H9 (cell line): ENCODE results near the gene DMD. TPM values are rescaled to one million over a fixed set of nuclear protein-coding genes. Genes with fewer than 3 reads are reported as not detected.

Experiments
- DNase-seq: peaks from one replicate; pipeline ENCODE4 v3.0.0-alpha.2; 2017
- H2AFZ ChIP-seq: one replicate; pipeline ENCODE4 v1.6.1; 2013; ENCODE audit warnings: mild to moderate bottlenecking, low read length, control low read depth, moderate library complexity
- H2AK5ac ChIP-seq: 2 replicates; pipeline ENCODE4 v1.6.1; 2013; ENCODE audit warnings: low read length, control low read depth, mixed read lengths; ENCODE audit not compliant: insufficient read length
- H2BK120ac ChIP-seq: one replicate; pipeline ENCODE4 v1.6.1; 2013; ENCODE audit warnings: low read depth, mild to moderate bottlenecking, low read length, control low read depth, inconsistent platforms; ENCODE audit not compliant: poor library complexity, severe bottlenecking
- H2BK12ac ChIP-seq: 2 replicates; pipeline ENCODE4 v1.6.1; 2013; ENCODE audit warnings: low read length, control low read depth, mixed read lengths, low read depth; ENCODE audit not compliant: insufficient read length
- H2BK15ac ChIP-seq: 2 replicates; pipeline ENCODE4 v1.6.1; 2013; ENCODE audit warnings: low read depth, low read length, control low read depth
- H2BK20ac ChIP-seq: one replicate; pipeline ENCODE4 v1.6.1; 2013; ENCODE audit warnings: low read depth, mild to moderate bottlenecking, low read length, control low read depth, inconsistent platforms; ENCODE audit not compliant: poor library complexity, severe bottlenecking
- H2BK5ac ChIP-seq: 2 replicates; pipeline ENCODE4 v1.6.1; 2013; ENCODE audit warnings: low read length, control low read depth, mixed read lengths; ENCODE audit not compliant: insufficient read length
- H3K14ac ChIP-seq: 2 replicates; pipeline ENCODE4 v1.6.1; 2013; ENCODE audit warnings: low read length, control low read depth; ENCODE audit not compliant: insufficient read depth
- H3K18ac ChIP-seq: 2 replicates; pipeline ENCODE4 v1.6.1; 2013; ENCODE audit warnings: low read depth, mild to moderate bottlenecking, mixed read lengths, low read length, control low read depth; ENCODE audit not compliant: insufficient read length
- H3K23ac ChIP-seq: 2 replicates; pipeline ENCODE4 v1.6.1; 2013; ENCODE audit warnings: low read length, control low read depth, mixed read lengths, low read depth; ENCODE audit not compliant: insufficient read length
- H3K23me2 ChIP-seq: 2 replicates; pipeline ENCODE4 v1.6.1; 2013; ENCODE audit warnings: low read depth, mild to moderate bottlenecking, mixed read lengths, low read length, control low read depth; ENCODE audit not compliant: insufficient read length, poor library complexity, severe bottlenecking
- H3K27ac ChIP-seq: 2 replicates; pipeline ENCODE4 v1.5.1; 2013; ENCODE audit warnings: low read length, control low read depth, mixed read lengths, low read depth; ENCODE audit not compliant: insufficient read length
- H3K27me3 ChIP-seq: 2 replicates; pipeline ENCODE4 v1.6.1; 2013; ENCODE audit warnings: low read length, control low read depth, inconsistent platforms; ENCODE audit not compliant: insufficient read depth
- H3K4ac ChIP-seq: 2 replicates; pipeline ENCODE4 v1.6.1; 2013; ENCODE audit warnings: low read depth, mild to moderate bottlenecking, control low read depth, inconsistent platforms, low read length, moderate library complexity
- H3K4me1 ChIP-seq: 2 replicates; pipeline ENCODE4 v1.6.1; 2013; ENCODE audit warnings: low read length, control low read depth, inconsistent platforms; ENCODE audit not compliant: insufficient read depth
- H3K4me2 ChIP-seq: 2 replicates; pipeline ENCODE4 v1.6.1; 2013; ENCODE audit warnings: low read length, control low read depth, mixed read lengths; ENCODE audit not compliant: insufficient read length, insufficient read depth
- H3K56ac ChIP-seq: 2 replicates; pipeline ENCODE4 v1.6.1; 2013; ENCODE audit warnings: low read depth, mild to moderate bottlenecking, mixed read lengths, low read length, control low read depth; ENCODE audit not compliant: insufficient read length
- H3K79me1 ChIP-seq: 2 replicates; pipeline ENCODE4 v1.6.1; 2013; ENCODE audit warnings: low read depth, mild to moderate bottlenecking, moderate library complexity, low read length, control low read depth, inconsistent platforms; ENCODE audit not compliant: insufficient read depth, poor library complexity, severe bottlenecking
- H3K79me2 ChIP-seq: 2 replicates; pipeline ENCODE4 v1.6.1; 2013; ENCODE audit warnings: low read length, control low read depth, inconsistent platforms; ENCODE audit not compliant: insufficient read depth
- H3K9ac ChIP-seq: 2 replicates; pipeline ENCODE4 v1.6.1; 2013; ENCODE audit warnings: low read length, control low read depth, mixed read lengths; ENCODE audit not compliant: insufficient read length; ENCODE audit errors: extremely low read depth
- H3K9me3 ChIP-seq: one replicate; pipeline ENCODE4 v1.6.1; 2013; ENCODE audit warnings: low read depth, low read length, inconsistent platforms; ENCODE audit not compliant: control insufficient read depth
- H3T11ph ChIP-seq: one replicate; pipeline ENCODE4 v1.6.1; 2013; ENCODE audit warnings: mild to moderate bottlenecking, low read length, control low read depth, inconsistent platforms
- H4K20me1 ChIP-seq: one replicate; pipeline ENCODE4 v1.6.1; 2013; ENCODE audit not compliant: control insufficient read depth, insufficient read length, insufficient read depth
- H4K5ac ChIP-seq: 2 replicates; pipeline ENCODE4 v1.6.1; 2013; ENCODE audit warnings: low read depth, mild to moderate bottlenecking, mixed read lengths, low read length, control low read depth; ENCODE audit not compliant: insufficient read length
- H4K8ac ChIP-seq: replicated peaks from 2 replicates; pipeline ENCODE4 v1.6.1; 2013; ENCODE audit warnings: low read length, control low read depth, mixed read lengths, low read depth; ENCODE audit not compliant: insufficient read length
- H4K91ac ChIP-seq: 2 replicates; pipeline ENCODE4 v1.6.1; 2013; ENCODE audit warnings: low read depth, mild to moderate bottlenecking, moderate library complexity, mixed read lengths, low read length, control low read depth; ENCODE audit not compliant: insufficient read length
- H3K27ac Mint-ChIP-seq, 3 experiments: 2 replicates in 2 of 3; 3 replicates in 1 of 3; pipeline ENCODE4 v1.8.0; 2020 to 2021; ENCODE audit warnings: mixed read lengths in 3 of 3, mild to moderate bottlenecking in 1 of 3, moderate library complexity in 1 of 3
- H3K27me3 Mint-ChIP-seq: 2 replicates; pipeline ENCODE4 v1.8.0; 2021; ENCODE audit warnings: low read depth, mild to moderate bottlenecking, moderate library complexity, mixed read lengths
- H3K36me3 Mint-ChIP-seq, 3 experiments: 2 replicates in 2 of 3; 3 replicates in 1 of 3; pipeline ENCODE4 v1.8.0; 2020 to 2021; ENCODE audit warnings: low read depth in 3 of 3, mixed read lengths in 3 of 3; ENCODE audit not compliant: insufficient read depth in 1 of 3
- H3K4me1 Mint-ChIP-seq, 2 experiments: 2 replicates each; pipeline ENCODE4 v1.8.0; 2020; ENCODE audit warnings: mixed read lengths in 2 of 2
- H3K4me3 Mint-ChIP-seq, 2 experiments: 2 replicates in 1 of 2; 3 replicates in 1 of 2; pipeline ENCODE4 v1.8.0; 2020 to 2021; ENCODE audit warnings: mild to moderate bottlenecking in 2 of 2, mixed read lengths in 2 of 2, moderate library complexity in 1 of 2
- H3K9me3 Mint-ChIP-seq, 2 experiments: 2 replicates in 1 of 2; 3 replicates in 1 of 2; pipeline ENCODE4 v1.8.0; 2020; ENCODE audit warnings: mild to moderate bottlenecking in 2 of 2, mixed read lengths in 2 of 2, moderate library complexity in 1 of 2
- total RNA-seq: library from RNA; stranded (reverse); gene quantifications from 2 replicates; pipeline ENCODE4 v1.2.1, GENCODE V29; 2021
- TF ChIP-seq, protein P1 (sequence below): fragments of 200-600 bp; sonication (generic); conservative IDR thresholded peaks from 3 replicates; pipeline ENCODE4 v1.8.0; 2021; ENCODE audit warnings: antibody characterized with exemption, mild to moderate bottlenecking

The DMD gene
- total RNA-seq, 1 experiment from 2014 or later = 3.8 TPM

DNA sequence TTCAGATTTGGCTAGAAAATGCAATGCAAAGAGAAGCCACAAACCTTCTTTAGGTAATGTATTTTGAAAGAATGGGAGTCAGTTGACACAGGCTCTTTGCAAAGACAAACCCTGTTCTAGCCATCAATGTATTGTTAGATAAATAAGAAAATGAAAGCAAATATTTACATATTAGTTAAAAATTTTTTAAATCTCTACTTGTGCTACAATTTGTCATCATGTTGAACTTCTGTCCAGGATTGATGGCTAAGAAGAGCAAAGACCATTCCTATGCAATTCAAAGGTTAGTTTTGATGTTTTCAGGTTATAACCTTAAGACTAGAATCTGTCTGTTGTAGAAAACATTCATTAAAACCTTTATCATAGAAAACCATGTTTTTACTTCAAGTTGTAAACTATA is 1350.7 kb downstream of the DMD start:
- no peak overlapping the region for H3K27ac Mint-ChIP-seq
- H2BK5ac ChIP-seq = no peak overlapping the region
- H4K91ac ChIP-seq = no peak overlapping the region
- H2BK12ac ChIP-seq = no peak overlapping the region
- H2BK120ac ChIP-seq = no peak overlapping the region
- H3K9ac ChIP-seq = no peak overlapping the region
- H4K5ac ChIP-seq = no peak overlapping the region
- no peak overlapping the region for H3K4me3 Mint-ChIP-seq
- no peak overlapping the region for H2AFZ ChIP-seq
- peaks cover 0 to 2% (median 0%) of the 10 kb centered on the region in 3 experiments; a peak in 2 of 7 replicates for H3K36me3 Mint-ChIP-seq
- no peak overlapping the region for H3K14ac ChIP-seq
- no peaks in the 10 kb centered on the region for H3K27me3 Mint-ChIP-seq
- H3K9me3 Mint-ChIP-seq = peaks cover 42 to 55% of the 10 kb centered on the region in 2 experiments
- no peak for DNase-seq
- H3K27ac ChIP-seq = no peak overlapping the region
- H2BK15ac ChIP-seq = no peak overlapping the region
- no peak overlapping the region for H3K23ac ChIP-seq
- no peaks in the 10 kb centered on the region; a peak in 1 of 4 replicates for H3K4me1 Mint-ChIP-seq
- no peaks in the 10 kb centered on the region for H3K23me2 ChIP-seq
- H3K4me2 ChIP-seq = no peak overlapping the region
- H2BK20ac ChIP-seq = no peak overlapping the region
- no peak overlapping the region for H3K56ac ChIP-seq
- no peak overlapping the region for H3K18ac ChIP-seq
- H3K4ac ChIP-seq = no peak overlapping the region
- no peaks in the 10 kb centered on the region for H3K27me3 ChIP-seq
- TF ChIP-seq, protein P1, sequence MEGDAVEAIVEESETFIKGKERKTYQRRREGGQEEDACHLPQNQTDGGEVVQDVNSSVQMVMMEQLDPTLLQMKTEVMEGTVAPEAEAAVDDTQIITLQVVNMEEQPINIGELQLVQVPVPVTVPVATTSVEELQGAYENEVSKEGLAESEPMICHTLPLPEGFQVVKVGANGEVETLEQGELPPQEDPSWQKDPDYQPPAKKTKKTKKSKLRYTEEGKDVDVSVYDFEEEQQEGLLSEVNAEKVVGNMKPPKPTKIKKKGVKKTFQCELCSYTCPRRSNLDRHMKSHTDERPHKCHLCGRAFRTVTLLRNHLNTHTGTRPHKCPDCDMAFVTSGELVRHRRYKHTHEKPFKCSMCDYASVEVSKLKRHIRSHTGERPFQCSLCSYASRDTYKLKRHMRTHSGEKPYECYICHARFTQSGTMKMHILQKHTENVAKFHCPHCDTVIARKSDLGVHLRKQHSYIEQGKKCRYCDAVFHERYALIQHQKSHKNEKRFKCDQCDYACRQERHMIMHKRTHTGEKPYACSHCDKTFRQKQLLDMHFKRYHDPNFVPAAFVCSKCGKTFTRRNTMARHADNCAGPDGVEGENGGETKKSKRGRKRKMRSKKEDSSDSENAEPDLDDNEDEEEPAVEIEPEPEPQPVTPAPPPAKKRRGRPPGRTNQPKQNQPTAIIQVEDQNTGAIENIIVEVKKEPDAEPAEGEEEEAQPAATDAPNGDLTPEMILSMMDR = no peak
- H4K20me1 ChIP-seq = no peaks in the 10 kb centered on the region
- H3K9me3 ChIP-seq = no peaks in the 10 kb centered on the region
- no peak overlapping the region for H4K8ac ChIP-seq
- H3K4me1 ChIP-seq = no peaks in the 10 kb centered on the region
- no peaks in the 10 kb centered on the region for H3K79me2 ChIP-seq
- H2AK5ac ChIP-seq = no peak overlapping the region
- no peak overlapping the region for H3T11ph ChIP-seq
- no peaks in the 10 kb centered on the region for H3K79me1 ChIP-seq
